ENCODE results near the gene PPP1R27.
"Not testable (repeated sequence)": the region's sequence is repeated elsewhere in the genome, so short reads cannot be mapped to it uniquely, and the experiment has no call there.

GRCh38 chr17:81840059-81840458, 5.2 kb upstream of the PPP1R27 start:
- TF ChIP-seq CTCF, POLR2A (IDR thresholded peaks at IDR 0.05): not testable (repeated sequence)
